CD4-positive, alpha-beta T cell (primary cell): Measurements from ENCODE around the gene LHFPL6. TPM values are rescaled to one million over a fixed set of nuclear protein-coding genes. Genes with fewer than 3 reads are reported as not detected.

Experiments used
- ATAC-seq: fragments of 200-7000 bp; cut with Tn5 transposase; one replicate; pipeline ENCODE4 v1.10.0; 2022; ENCODE audit warnings: mild to moderate bottlenecking; ENCODE audit not compliant: poor library complexity
- CTCF ChIA-PET: fragments of 350-600 bp; sonication (Branson Sonifier 250); formaldehyde crosslinking; loops from one replicate; lab custom pipeline; 2021; ENCODE audit warnings: antibody characterized with exemption, inconsistent platforms; lab: Charles Lee
- POLR2A ChIA-PET: fragments of 350-600 bp; sonication (Branson Sonifier 250); formaldehyde crosslinking; loops from one replicate; lab custom pipeline; 2021; ENCODE audit warnings: antibody characterized with exemption, inconsistent platforms; lab: Charles Lee
- DNase-seq, 14 experiments: peaks; one replicate each; pipeline ENCODE4 v3.0.0-alpha.2; 2013 to 2020; ENCODE audit warnings: mixed read lengths in 2 of 14
- H3K27ac ChIP-seq, 2 donors: one replicate each; pipeline versions ENCODE4 v1.5.1 to v1.7.0; 2013; ENCODE audit warnings: low read length in 2 of 2, low read depth in 1 of 2, mild to moderate bottlenecking in 1 of 2
- H3K27me3 ChIP-seq, 2 experiments: 1 replicate in 1 of 2; 2 replicates in 1 of 2; pipeline versions ENCODE4 v1.6.1 to v1.7.0; 2013; ENCODE audit warnings: low read length in 2 of 2, control low read depth in 1 of 2, mild to moderate bottlenecking in 1 of 2, moderate library complexity in 1 of 2; ENCODE audit not compliant: insufficient read depth in 2 of 2, control insufficient read depth in 1 of 2
- H3K36me3 ChIP-seq: one replicate; pipeline ENCODE4 v1.6.1; 2013; ENCODE audit warnings: low read length, control low read depth; ENCODE audit not compliant: insufficient read depth
- H3K4me1 ChIP-seq: one replicate; pipeline ENCODE4 v1.6.1; 2013; ENCODE audit warnings: low read length, control low read depth; ENCODE audit not compliant: insufficient read depth
- H3K4me3 ChIP-seq: one replicate; pipeline ENCODE4 v1.5.1; 2013; ENCODE audit warnings: mild to moderate bottlenecking, low read length, moderate library complexity
- H3K9me3 ChIP-seq, 2 experiments: 1 replicate in 1 of 2; 2 replicates in 1 of 2; pipeline versions ENCODE4 v1.6.1 to v1.7.0; 2013; ENCODE audit warnings: low read length in 2 of 2, mild to moderate bottlenecking in 2 of 2, control low read depth in 1 of 2, moderate library complexity in 1 of 2; ENCODE audit not compliant: control insufficient read depth in 1 of 2, insufficient read depth in 1 of 2
- H3K27ac Mint-ChIP-seq: one replicate; pipeline ENCODE4 v1.8.0; 2020; ENCODE audit warnings: mixed read lengths
- H3K27me3 Mint-ChIP-seq: one replicate; pipeline ENCODE4 v1.8.0; 2021; ENCODE audit warnings: mixed read lengths
- H3K36me3 Mint-ChIP-seq: one replicate; pipeline ENCODE4 v1.8.0; 2021; ENCODE audit warnings: low read depth, mixed read lengths
- H3K4me1 Mint-ChIP-seq: one replicate; pipeline ENCODE4 v1.8.0; 2021; ENCODE audit warnings: low read depth, mixed read lengths
- H3K4me3 Mint-ChIP-seq: one replicate; pipeline ENCODE4 v1.8.0; 2020; ENCODE audit warnings: mild to moderate bottlenecking, mixed read lengths
- H3K9me3 Mint-ChIP-seq: one replicate; pipeline ENCODE4 v1.8.0; 2020; ENCODE audit warnings: mixed read lengths
- CTCF ChIP-seq: fragments of 200-600 bp; IDR thresholded peaks from one replicate; pipeline ENCODE4 v1.8.0; 2022; ENCODE audit warnings: antibody characterized with exemption, mild to moderate bottlenecking
- intact Hi-C, 2 experiments: fragments of 100-400 bp; cut with DNase I in 1 of 2; cut with micrococcal nuclease in 1 of 2; formaldehyde crosslinking; loops; one replicate each; pipeline versions ENCODE4 v1.15.1 to v1.9.0; 2023 to 2025; cut with DNase I, micrococcal nuclease
- total RNA-seq, 174 experiments: library from RNA in 2 of 174; stranded (reverse) in 2 of 174; gene quantifications; one replicate each; pipeline ENCODE4 v1.2.3 and lab custom pipeline; 2021 to 2026

Gene LHFPL6
- total RNA-seq, 2 experiments from 2014 or later, result not detected

- Mint-ChIP-seq H3K27me3 (peaks cover 13% of the 10 kb centered on the region), H3K4me1 (no peaks in the 10 kb centered on the region), H3K27ac (no peak overlapping the region), H3K9me3 (no peaks in the 10 kb centered on the region), H3K4me3 (no peak overlapping the region), H3K36me3 (no peaks in the 10 kb centered on the region)
- Histone ChIP-seq H3K36me3 (no peaks in the 10 kb centered on the region), H3K4me1 (no peaks in the 10 kb centered on the region), H3K27ac (no peak overlapping the region), H3K4me3 (no peak overlapping the region), H3K27me3 (no peaks in the 10 kb centered on the region), H3K9me3 (no peaks in the 10 kb centered on the region)
- no peak for TF ChIP-seq CTCF
- ATAC-seq (no peak), DNase-seq (no peak)
- intact Hi-C loops, result no loop called here
- ChIA-PET CTCF (interaction anchor here (0.6 kb wide), 1 partner anchor 30 kb away, joined by 3 read pairs; no protein-coding TSS in a partner anchor), POLR2A (no interaction called here)
Measured at GRCh38 chr13:39494633-39495032, 108.4 kb downstream of the LHFPL6 start.

GRCh38 chr13:39494006-39494405 lies 109.0 kb downstream of the LHFPL6 start:
- no peaks in the 10 kb centered on the region for H3K4me1 Mint-ChIP-seq
- ATAC-seq, result no peak
- Histone ChIP-seq H3K9me3 (no peaks in the 10 kb centered on the region), H3K4me3 (no peak overlapping the region), H3K27ac (no peak overlapping the region), H3K36me3 (no peaks in the 10 kb centered on the region), H3K4me1 (no peaks in the 10 kb centered on the region), H3K27me3 (no peaks in the 10 kb centered on the region)
- no peak overlapping the region for H3K4me3 Mint-ChIP-seq
- no peak for TF ChIP-seq CTCF
- ChIA-PET POLR2A (no interaction called here), CTCF (no interaction called here)
- H3K9me3 Mint-ChIP-seq, result no peaks in the 10 kb centered on the region
- no peak for DNase-seq
- no peak overlapping the region for H3K27ac Mint-ChIP-seq
- intact Hi-C loops, result no loop called here
- no peaks in the 10 kb centered on the region for H3K36me3 Mint-ChIP-seq
- peaks cover 14% of the 10 kb centered on the region for H3K27me3 Mint-ChIP-seq

DNA sequence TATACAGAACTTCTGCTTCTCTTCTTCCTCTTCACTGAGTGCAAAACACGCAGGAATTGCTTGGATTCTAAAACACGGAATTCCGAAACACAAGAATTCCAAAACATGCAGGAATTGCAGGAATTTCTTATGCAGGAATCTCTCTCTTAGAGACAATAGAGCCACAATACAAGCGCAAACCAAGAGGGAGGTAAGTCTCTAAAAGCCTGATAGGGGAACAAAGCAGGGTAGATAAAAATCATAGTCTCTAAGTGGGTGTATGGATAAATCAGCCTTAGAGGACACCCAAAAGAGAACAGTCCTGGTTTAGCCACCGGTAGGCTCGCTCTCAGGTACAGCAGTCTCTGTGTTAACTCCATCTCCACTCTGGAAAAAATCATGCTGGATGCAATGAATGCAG lies 112.9 kb downstream of the LHFPL6 start:
- Histone ChIP-seq H3K9me3 (no peaks in the 10 kb centered on the region), H3K27me3 (no peaks in the 10 kb centered on the region), H3K4me3 (no peak overlapping the region), H3K27ac (no peak overlapping the region), H3K4me1 (no peaks in the 10 kb centered on the region), H3K36me3 (no peaks in the 10 kb centered on the region)
- Mint-ChIP-seq H3K36me3 (no peaks in the 10 kb centered on the region), H3K27me3 (peaks cover 16% of the 10 kb centered on the region), H3K4me3 (no peak overlapping the region), H3K4me1 (no peaks in the 10 kb centered on the region), H3K27ac (no peak overlapping the region), H3K9me3 (no peaks in the 10 kb centered on the region)
- TF ChIP-seq CTCF, result no peak
- no peak for DNase-seq
- intact Hi-C loops, result no loop called here
- ChIA-PET CTCF (no interaction called here), POLR2A (no interaction called here)
- ATAC-seq, result no peak
